Glutamatergic neuron (in vitro differentiated cells): ENCODE data around the gene MYOZ1. TPM values are rescaled to one million over a fixed set of nuclear protein-coding genes. Genes with fewer than 3 reads are reported as not detected.
A peak's percentile ranks its signal among the peaks of the same experiment; 100 is the strongest.

Experiments used
- DNase-seq: peaks from one replicate; pipeline ENCODE4 v3.0.0; 2022
- H3K27ac Mint-ChIP-seq: one replicate; pipeline ENCODE4 v1.8.0; 2020; ENCODE audit warnings: mild to moderate bottlenecking, mixed read lengths, inconsistent platforms; ENCODE audit not compliant: unreplicated experiment
- H3K27me3 Mint-ChIP-seq: one replicate; pipeline ENCODE4 v1.8.0; 2020; ENCODE audit warnings: mild to moderate bottlenecking, moderate library complexity, mixed read lengths, inconsistent platforms; ENCODE audit not compliant: unreplicated experiment
- H3K36me3 Mint-ChIP-seq: one replicate; pipeline ENCODE4 v1.8.0; 2020; ENCODE audit warnings: mild to moderate bottlenecking, mixed read lengths, inconsistent platforms; ENCODE audit not compliant: unreplicated experiment
- H3K4me1 Mint-ChIP-seq: one replicate; pipeline ENCODE4 v1.8.0; 2020; ENCODE audit warnings: mild to moderate bottlenecking, low read depth, mixed read lengths, inconsistent platforms; ENCODE audit not compliant: unreplicated experiment
- H3K4me3 Mint-ChIP-seq: one replicate; pipeline ENCODE4 v1.8.0; 2020; ENCODE audit warnings: mild to moderate bottlenecking, mixed read lengths, inconsistent platforms; ENCODE audit not compliant: unreplicated experiment
- H3K9me3 Mint-ChIP-seq: one replicate; pipeline ENCODE4 v1.8.0; 2020; ENCODE audit warnings: mild to moderate bottlenecking, moderate library complexity, mixed read lengths, inconsistent platforms; ENCODE audit not compliant: unreplicated experiment
- total RNA-seq: library from RNA; stranded (reverse); fragmentation: NEBNext Ultra II Directional; extraction: Animal tissue kit (Norgen Biotek cat#: 25700); gene quantifications from one replicate; pipeline ENCODE4 v1.2.1, GENCODE V29; 2021; ENCODE audit not compliant: unreplicated experiment
- TF ChIP-seq, protein P1 (sequence below): fragments of 200-600 bp; sonication (generic); IDR thresholded peaks from one replicate; pipeline ENCODE4 v1.5.0; 2021; ENCODE audit not compliant: partially characterized antibody, unreplicated experiment

The MYOZ1 gene
- total RNA-seq, 1 donor from 2014 or later, result 0.64 TPM

DNA sequence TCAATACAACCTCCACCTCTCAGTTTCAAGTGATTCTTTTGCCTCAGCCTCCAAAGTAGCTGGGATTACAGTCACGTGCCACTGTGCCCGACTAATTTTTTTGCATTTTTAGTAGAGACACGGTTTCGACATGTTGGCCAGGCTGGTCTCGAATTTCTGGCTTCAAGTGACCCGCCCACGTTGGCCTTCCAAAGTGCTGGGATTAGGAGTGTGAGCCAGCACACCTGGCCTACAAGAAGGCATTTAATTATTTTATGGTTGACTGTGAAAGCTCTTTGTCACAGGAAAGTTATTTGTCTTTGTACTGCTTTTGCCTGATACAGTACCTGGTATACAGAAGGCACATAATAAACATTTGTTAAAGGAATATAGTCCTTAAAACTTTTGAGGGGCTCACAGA lies 12.9 kb downstream of the MYOZ1 start:
- TF ChIP-seq, protein P1, sequence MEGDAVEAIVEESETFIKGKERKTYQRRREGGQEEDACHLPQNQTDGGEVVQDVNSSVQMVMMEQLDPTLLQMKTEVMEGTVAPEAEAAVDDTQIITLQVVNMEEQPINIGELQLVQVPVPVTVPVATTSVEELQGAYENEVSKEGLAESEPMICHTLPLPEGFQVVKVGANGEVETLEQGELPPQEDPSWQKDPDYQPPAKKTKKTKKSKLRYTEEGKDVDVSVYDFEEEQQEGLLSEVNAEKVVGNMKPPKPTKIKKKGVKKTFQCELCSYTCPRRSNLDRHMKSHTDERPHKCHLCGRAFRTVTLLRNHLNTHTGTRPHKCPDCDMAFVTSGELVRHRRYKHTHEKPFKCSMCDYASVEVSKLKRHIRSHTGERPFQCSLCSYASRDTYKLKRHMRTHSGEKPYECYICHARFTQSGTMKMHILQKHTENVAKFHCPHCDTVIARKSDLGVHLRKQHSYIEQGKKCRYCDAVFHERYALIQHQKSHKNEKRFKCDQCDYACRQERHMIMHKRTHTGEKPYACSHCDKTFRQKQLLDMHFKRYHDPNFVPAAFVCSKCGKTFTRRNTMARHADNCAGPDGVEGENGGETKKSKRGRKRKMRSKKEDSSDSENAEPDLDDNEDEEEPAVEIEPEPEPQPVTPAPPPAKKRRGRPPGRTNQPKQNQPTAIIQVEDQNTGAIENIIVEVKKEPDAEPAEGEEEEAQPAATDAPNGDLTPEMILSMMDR, result no peak
- DNase-seq, result no peak
- Mint-ChIP-seq H3K27me3 (peaks cover 2% of the 10 kb centered on the region), H3K27ac (no peak overlapping the region), H3K4me1 (no peaks in the 10 kb centered on the region), H3K4me3 (no peak overlapping the region), H3K36me3 (no peaks in the 10 kb centered on the region), H3K9me3 (no peaks in the 10 kb centered on the region)

DNA sequence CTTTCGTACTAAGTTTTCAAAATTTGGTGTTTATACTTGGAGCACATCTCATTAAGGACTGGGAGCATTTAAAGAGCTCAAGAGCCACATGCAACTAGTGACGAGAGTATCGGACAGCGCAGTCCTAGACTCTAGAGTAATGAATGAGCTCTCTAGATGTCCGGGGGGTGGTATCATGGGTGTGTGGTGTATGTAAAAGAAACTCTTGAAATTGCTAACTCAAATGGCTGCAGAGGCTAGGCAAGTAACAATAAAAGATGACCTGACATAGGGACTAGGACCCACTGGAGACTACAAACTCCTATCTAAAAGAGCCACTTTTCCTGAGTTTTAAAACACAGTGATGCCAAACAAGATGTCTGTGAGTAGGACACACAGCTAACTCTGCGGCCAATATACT lies 14.0 kb downstream of the MYOZ1 start:
- Mint-ChIP-seq H3K36me3 (no peaks in the 10 kb centered on the region), H3K27me3 (peaks cover 2% of the 10 kb centered on the region), H3K9me3 (no peaks in the 10 kb centered on the region), H3K27ac (no peak overlapping the region), H3K4me3 (peak overlapping the region; percentile 100), H3K4me1 (no peaks in the 10 kb centered on the region)
- TF ChIP-seq, protein P1, result no peak
- DNase-seq, result no peak

DNA sequence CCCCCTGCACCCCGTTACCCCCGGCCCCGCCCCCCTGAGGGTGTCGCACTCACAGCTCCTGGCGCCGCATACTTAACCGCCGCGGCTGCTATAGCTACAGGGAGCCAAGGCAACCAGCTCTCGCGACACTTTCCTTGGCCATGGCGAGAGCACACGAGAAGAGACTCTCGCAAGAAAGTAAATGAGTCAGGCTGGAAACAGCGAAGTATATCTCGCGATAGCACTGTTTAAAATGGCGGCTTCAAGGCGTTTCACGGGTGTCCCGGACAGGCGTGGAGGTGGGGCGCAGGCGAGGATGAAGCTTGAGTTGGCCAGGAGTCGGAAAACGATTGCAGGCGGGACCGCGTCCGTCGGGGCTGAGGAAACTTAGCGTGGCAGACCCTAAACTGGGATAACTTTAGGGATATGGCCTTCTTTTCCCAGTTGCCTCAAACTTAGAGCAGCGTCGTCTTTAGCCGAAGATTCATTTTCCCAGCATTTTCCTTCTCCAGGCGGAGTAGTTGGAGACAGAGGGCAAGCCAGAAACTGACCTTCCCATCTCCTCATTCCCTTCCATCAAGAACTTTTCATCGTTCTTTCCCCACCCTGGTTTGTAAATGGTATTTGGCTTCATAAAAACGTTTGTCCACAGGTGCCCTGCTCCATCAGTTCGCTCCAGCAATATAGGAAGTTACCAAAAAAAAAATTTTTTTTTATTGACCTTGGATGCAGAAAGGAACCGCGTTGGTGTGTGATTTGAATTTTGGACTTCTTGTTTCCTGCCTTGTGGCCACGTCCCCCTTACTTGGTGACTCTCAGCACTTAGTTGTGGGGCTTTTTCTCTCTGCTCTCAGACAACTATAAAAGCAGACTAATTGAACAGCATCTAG lies 15.2 kb downstream of the MYOZ1 start:
- H3K4me3 Mint-ChIP-seq, result peak overlapping the region; percentile 100
- no peaks in the 10 kb centered on the region for H3K9me3 Mint-ChIP-seq
- H3K27ac Mint-ChIP-seq, result peak overlapping the region; percentile 99
- peaks cover 2% of the 10 kb centered on the region for H3K27me3 Mint-ChIP-seq
- H3K4me1 Mint-ChIP-seq, result no peaks in the 10 kb centered on the region
- no peaks in the 10 kb centered on the region for H3K36me3 Mint-ChIP-seq
- TF ChIP-seq, protein P1, result no peak
- DNase-seq, result peak; percentile 89

DNA sequence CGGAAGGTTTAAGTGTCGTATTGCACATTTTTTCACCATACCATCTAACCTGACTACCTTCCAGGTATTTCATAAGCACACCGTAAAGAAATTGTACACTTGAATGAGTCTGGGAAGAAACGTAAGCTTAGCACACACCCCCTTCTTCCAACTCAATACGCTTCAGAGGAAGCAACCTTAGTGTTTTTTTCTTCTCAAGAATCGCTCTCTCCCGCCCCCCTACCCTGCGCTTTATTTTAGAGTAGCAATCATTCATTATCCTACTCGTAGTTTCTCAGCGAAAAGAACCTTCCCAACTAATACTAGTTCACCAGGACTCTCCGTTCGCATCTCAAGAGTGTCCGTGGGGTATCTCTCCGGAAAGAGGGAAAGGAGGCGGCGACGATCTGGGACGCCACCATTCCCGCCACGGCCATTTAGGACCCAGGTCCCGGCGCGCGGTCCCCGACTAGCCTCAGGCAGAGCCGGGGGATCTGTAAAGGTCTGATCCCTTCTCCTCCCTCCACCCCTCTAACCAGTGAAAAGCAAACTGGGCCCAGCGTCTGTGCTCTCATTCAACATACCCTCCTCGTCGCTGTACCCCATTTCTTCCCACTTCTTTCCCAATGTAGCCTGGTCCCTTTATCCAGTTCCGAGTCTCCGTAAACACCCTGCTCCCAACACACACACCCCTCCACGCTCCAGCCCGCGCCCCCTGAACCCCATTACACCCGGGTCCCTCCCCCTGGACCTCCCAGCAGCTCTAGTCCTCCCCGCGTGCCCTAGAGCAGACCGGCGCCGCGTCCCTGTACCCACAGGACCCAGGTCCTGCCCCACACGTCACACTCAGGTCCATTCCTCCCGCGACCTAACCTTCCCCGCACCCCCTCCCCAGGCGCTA lies 16.0 kb downstream of the MYOZ1 start:
- Mint-ChIP-seq H3K4me3 (peak overlapping the region; percentile 100), H3K36me3 (no peaks in the 10 kb centered on the region), H3K9me3 (no peaks in the 10 kb centered on the region), H3K27me3 (peaks cover 2% of the 10 kb centered on the region), H3K4me1 (no peaks in the 10 kb centered on the region), H3K27ac (peak overlapping the region; percentile 81)
- TF ChIP-seq, protein P1, result no peak
- DNase-seq, result peak; percentile 38
